Activated CD4-positive, CD25-positive, alpha-beta regulatory T cell treated with anti-CD3 and anti-CD28 coated beads, Interleukin-2, amount 50 U/mL, for 24 hours (primary cell): ENCODE data around the gene GOLT1B.

Source experiments
- ATAC-seq, 2 donors: fragments of 150-1000 bp; cut with Tn5 transposase; one replicate each; pipeline ENCODE4 v1.10.0; 2021; ENCODE audit warnings: mild to moderate bottlenecking in 1 of 2, moderate library complexity in 1 of 2

GOLT1B gene

DNA sequence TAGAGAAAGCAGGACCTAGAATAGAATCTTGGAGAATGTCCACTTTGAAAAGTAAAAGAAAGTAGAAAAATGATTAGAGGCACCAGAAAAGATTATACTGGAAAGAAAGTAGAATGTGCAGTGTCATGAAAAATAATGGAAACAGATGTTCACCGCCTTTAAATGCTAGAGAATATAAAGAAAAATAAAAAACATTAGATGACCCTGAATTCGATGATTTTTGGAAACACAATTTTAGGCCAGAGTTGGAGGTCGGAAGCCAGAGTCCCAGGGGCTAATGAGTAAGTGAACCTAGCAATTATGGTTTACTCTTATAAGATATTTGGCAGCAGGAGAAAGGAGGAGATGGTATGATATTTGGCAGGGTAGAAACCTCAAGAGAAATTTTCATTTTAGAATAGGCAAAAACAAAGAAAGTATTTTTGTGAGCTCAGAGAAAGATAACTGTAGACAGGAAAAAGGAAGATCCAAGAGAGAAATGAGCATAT is 65.4 kb downstream of the GOLT1B start:
- ATAC-seq = no peak
